ENCODE results near the gene MYRF.

Gene MYRF

DNA sequence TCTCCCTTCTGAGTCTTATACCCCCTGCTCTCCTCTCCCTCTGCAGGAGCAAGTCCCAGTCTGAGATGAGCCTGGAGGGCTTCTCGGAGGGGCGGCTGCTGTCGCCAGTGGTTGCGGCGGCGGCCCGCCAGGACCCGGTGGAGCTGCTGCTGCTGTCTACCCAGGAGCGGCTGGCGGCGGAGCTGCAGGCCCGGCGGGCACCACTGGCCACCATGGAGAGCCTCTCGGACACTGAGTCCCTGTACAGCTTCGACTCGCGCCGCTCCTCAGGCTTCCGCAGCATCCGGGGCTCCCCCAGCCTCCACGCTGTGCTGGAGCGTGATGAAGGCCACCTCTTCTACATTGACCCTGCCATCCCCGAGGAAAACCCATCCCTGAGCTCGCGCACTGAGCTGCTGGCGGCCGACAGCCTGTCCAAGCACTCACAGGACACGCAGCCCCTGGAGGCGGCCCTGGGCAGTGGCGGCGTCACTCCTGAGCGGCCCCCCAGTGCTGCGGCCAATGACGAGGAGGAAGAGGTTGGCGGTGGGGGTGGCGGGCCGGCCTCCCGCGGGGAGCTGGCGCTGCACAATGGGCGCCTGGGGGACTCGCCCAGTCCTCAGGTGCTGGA, 8.8 kb upstream of the MYRF start:
- DNase-seq: no peak

DNA sequence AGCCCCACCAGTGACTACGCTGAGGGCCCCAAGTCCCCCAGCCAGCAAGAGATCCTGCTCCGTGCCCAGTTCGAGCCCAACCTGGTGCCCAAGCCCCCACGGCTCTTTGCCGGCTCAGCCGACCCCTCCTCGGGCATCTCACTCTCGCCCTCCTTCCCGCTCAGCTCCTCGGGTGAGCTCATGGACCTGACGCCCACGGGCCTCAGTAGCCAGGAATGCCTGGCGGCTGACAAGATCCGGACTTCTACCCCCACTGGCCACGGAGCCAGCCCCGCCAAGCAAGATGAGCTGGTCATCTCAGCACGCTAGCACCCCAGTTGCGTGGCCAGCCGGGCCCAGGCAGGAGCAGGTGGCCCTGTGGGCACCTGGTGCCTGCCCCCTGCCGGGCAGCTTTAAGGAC, 8.3 kb upstream of the MYRF start:
- no peak for DNase-seq

DNA sequence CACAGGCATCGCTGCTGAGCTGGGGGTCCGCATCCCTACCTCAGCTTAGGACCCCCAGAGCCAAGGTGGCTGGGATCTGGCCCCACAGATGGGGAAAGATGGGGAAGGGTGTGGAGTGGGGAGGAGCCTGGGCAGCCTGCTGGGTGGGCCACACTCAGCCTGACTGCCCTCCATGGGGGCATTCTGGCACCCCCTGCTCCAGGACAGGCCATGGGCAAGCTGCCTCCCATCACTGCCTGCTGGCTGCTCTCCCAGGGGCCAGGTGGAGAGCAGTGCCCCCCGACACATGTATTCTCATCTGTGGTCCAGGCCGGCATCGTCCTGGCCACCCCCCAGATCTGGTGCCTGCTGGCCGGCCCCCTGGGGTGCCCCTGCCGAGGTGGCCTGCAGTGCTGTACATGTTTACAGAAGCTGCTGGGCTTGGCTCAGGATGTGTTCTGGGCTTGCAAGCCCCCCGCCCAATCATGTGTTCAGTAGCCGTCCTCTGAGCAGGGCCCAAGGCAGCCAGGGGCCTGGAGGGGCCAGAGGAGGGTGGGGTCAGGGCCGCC, 7.8 kb upstream of the MYRF start:
- DNase-seq: no peak

DNA sequence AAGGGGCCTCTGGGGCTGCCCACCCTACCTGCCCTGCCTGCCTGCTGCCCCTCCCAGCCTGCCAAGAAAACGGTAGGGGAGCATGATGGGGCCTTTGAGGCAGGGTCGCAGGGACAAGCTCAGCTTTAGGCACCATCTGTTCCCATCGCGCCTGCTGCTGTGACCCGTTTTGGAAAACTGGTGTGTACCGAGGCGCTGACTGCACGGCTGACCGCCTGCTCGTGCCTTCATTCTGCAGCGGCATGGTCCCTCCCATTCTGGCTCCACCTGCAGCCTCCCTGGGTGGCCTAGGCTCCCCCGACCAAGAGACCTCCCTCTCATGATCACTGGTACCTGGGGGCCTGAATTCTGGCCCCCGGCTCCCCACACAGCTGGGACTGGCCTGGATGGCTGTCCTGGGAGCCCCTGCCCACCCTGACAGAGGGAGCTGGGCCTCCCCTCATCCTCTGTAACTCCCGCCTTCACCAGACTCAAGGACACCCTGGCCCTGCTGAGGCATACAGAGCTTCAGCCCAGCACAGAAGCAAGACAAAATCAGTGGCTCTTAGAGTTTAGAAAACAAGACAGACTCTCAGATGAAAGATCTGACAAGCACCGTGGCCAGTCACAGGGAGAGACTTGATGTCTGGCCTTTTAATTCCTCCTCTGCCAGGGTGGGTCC, 6.5 kb upstream of the MYRF start:
- DNase-seq: no peak

DNA sequence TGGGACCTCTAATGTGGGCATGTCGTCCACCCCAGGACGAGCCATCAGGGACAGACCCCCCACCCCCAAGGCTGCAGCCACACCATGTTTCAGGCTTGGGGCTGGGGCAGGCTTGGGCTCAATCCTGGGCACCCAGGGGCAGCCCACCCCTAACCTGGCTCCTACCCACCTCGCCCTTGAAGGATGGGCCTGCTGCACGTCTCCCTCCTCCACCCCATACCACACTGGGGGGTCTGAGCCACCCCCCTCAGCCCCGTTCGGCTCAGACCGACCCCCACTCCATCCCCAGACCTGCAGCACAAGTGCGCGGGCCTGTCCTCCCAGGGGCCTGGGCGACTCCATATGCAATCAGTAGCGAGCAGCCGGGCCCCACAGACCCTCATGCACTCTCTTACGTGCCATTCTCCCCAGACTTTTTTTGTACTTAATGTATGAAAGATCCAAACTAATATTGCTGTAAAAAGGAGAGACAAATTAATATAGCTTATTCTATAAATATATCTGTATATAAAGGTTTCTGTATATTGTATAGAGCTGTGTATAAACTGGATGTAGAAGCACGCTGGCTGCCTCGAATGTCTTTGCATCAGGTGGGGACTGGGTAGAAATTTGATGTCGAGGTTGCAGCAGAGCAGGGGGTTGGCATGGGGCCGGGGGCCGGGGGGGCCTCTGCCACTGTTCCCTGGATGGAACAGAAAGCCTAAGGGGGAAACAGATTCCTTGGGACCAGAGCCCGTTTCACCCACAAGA, 5.8 kb upstream of the MYRF start:
- DNase-seq: no peak

GRCh38 chr11:61747192-61747966, 5.1 kb upstream of the MYRF start:
- peak; percentile 25 for DNase-seq

GRCh38 chr11:61747967-61748285, 4.5 kb upstream of the MYRF start:
- DNase-seq: no peak

DNA sequence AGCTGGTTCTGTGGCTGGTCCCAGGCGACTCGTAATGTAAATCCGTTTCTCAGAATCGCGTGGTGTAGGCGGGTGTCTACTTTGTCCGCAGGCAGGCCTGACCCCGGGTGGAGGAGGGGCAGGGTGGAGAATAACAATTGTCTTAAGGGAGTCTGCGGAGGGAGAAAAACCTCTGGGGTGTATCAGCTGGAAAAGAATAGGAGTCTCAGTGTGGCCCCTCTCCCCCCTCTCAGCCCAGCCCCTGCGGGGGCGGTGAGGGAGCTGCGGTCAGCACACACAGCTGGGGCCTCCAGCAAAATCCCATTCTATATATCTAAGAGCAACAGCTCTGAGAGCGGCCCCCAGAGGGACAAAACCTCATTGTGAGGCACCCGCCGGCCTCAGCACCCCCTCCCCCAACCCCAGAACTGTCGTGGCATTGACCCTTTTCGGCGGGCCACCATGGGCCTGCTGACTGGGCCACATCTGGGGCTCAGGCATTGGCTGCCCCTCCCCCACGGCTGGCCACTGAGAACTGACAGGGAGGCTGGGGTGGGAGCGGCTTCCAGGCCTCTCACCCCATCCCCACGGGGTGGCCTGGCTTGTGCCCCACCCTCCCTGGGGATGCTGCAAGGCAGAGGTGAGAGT, 2.7 kb upstream of the MYRF start:
- DNase-seq: no peak

GRCh38 chr11:61750631-61751273, 1.7 kb upstream of the MYRF start:
- no peak for DNase-seq

DNA sequence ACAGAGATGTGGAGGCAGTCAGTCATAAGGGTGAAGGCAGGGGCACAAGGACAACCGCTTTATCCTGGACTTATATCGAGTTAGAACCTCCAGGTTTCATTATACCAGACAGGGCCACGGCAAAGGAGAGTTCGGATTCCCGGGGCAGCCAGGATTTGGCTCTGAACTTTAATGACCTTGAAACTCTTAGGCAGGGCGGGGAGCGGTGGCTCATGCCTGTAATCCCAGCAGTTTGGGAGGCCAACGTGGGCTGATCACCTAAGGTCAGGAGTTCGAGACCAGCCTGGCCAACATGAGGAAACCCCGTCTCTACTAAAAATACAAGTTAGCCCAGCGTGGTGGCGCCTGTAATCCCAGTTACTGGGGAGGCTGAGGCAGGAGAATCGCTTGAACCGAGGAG, 1.1 kb upstream of the MYRF start:
- DNase-seq: no peak

DNA sequence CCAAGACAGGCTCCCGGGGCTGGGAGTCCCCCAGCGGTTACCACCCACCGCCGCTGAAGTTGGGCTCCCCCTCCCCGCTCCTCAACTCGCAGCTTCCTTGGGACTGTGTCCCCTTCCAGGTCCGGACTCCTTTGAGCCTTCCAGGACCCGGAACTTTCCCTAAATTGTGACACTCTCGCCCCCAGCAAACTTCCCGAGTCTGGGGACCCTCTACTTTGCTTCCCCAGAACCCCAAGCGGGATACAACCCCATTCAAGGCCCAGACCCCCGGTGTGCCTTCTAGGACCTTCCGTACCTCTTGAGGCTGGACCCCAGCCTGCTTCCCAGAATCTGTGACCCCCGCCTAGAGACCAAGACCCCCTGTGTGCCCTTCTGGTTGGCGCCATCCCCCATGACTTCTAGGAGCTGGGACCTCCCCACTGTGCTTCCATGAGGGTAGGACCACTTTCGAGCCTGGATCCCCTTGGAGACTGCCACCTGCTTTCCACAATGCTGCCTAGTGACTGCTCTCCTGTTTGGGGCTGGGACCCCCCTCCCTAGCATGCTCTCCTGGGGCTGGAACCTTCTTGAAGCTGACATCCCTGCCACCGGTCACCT, 587 bp downstream of the MYRF start:
- no peak for DNase-seq

DNA sequence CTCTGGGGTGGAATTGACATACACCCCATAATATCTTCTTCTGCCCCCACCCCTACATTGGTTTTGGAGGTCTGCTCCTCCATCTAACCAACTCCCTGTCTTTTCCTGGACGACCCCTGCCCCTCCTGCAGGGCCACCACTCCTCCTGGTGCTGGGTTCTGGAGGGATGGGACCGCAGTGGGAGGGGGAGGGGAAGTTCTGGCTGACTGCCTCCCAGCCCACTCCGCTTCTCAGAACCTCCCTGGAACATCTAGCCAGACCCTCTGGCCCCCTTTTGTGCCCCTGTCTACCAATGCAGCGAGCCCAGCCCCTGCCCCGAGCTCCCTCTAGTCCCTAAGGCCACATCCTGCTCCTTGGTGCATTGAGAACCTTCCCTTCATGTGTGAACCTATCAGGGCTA, 1.2 kb downstream of the MYRF start:
- no peak for DNase-seq

- DNase-seq: peak; percentile 48
These were observed 2.4 kb downstream of the MYRF start for GRCh38 chr11:61754534-61755482.

GRCh38 chr11:61756147-61756451, 3.7 kb downstream of the MYRF start:
- no peak for DNase-seq

DNA sequence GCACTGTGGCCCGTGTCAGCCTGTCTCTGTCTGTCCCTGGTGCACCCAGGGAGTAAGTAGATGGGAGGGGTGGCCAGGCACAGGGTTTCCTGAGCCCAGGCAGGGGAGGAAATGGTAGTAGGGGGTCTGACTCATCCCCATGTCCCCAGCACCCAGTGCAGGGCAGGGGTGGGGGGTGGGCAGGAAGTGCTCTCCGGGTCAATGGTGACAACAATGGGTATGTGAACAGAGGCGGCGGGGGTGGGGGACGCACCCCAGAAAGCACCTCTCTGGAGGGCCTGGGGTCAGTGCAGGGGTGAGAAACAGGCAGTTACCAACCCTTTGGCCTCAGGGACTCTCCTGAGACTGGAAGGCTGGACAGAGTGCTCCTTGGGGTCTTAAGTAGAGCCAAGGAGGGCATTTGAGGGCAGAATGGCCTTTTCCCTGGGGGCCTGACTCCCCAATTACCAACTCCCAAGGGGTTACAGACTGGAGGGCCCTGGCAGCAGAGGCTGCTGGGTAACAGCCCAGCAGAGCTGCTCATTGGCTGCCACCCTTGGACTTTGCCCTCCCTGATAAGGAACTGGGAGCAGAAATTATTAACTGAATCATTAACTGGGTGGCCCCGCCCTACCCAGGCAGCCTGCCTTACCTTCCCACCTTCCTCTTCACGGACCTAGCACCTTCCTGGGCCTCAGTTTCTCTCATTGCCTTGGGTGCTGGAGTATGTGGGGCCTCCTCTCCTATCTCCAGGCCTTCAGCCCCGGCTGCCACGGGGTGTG, 4.2 kb downstream of the MYRF start:
- DNase-seq: peak; percentile 69

DNA sequence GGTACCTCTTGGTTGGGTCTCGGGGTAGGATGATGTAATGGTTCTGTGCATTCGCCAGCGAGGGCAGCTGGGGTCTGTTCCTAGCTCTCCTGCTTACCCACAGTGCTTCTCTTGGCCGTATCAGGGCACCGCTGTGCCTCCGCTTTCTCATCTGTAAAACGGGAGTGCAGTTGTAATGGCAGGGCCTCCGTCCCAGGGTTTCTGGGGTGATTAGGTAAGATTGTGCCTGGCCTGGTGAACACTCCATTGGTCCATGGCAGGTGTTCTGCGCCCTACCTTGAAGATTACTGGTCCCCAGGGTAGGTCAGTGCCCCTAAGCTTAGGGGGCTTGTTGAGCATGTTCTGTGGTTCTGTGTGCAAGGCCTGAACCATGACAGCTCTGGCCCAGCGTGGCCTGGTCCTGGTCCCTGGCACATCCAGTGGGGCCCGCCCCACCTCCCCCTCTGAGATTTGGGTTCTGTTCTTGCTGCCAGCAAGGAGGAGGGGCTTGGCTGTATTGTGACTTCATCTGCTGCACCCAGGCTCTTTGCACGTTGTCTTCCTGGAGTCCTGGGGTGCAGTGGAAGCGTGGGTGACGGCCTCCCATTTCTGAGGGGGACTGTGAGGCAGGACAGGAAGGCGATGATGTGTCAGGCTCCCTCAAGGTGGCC, 4.9 kb downstream of the MYRF start:
- no peak for DNase-seq

DNA sequence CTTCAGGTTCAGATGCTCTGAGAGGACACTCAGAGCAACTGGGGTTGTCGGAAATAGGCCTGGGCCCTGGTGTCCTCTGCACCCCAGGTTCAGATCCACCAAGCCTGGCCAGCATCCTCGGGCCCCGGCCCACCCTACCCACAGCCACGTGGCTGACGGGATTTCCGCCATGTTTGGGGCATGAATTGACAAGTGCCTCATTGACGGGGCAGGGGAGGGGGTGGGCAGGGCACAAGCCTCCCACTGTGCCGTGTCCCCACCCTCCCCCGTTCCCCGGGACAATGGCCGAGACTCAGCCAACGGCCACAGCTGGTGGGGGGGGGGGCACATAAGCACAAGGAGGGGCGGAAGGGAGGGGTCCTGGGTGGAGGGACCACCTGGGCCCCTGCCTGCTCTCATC, 8.5 kb downstream of the MYRF start:
- no peak for DNase-seq

- DNase-seq: no peak
These were observed 9.2 kb downstream of the MYRF start for GRCh38 chr11:61761440-61762222.

DNA sequence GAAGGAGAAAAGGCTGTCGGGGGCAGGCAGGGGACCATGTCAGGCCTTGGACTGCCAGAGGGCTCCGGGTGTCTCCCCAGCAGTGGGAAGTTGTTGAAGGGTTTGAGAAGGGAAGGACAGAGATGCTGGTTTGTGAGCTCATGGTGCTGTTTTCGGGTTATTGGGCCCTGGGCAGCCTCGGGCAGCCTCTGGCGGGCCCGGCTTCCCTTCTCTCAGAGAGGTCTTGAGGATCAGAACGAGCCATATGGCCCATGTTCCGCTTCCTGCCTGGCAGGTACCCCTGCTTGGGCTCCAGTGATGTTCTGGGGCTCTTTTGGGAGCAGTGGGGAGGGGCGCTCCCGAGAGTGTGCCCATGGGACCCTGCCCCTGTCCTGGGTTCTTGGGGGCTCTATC, 9.8 kb downstream of the MYRF start:
- DNase-seq: no peak
